ENCODE results near the gene IL17REL. TPM values are rescaled to one million over a fixed set of nuclear protein-coding genes. Genes with fewer than 3 reads are reported as not detected.
A peak's percentile ranks its signal among the peaks of the same experiment; 100 is the strongest.

The IL17REL gene
- total RNA-seq, 4 donors from 2014 or later: not detected

DNA sequence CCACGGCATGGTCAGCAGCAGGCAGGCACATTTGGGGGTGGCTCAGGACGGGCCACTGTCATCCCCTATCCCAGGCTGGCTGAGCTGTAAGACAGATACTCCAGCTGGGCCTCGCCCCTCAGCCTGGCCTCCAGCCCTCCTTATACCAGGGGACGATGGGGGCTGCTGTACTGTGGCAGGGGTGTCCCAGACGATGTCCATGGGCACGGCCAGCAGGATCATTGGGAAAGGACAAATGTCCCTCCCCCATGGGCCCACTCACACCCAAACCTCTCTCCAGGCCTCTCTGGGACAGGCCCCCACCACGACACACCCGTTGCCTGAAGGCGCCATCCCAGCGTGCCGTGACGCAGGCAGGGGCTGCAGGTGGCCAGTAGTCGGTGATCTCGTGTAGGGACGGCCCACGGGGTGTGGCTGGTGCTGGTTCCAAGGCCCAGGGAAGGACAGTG is 1.5 kb upstream of the IL17REL start:
- H3K4me3 ChIP-seq: no peak overlapping the region
- WGBS, 2 donors (ENCODE audit: low coverage in 1 of 2): no CpG with 5 or more reads among the region's 16 CpGs
- H3K9me3 ChIP-seq: no peaks in the 10 kb centered on the region
- no peak overlapping the region for H3K27ac ChIP-seq
- H3K4me1 ChIP-seq: peaks cover 0 to 27% (median 5%) of the 10 kb centered on the region in 3 donors
- peaks cover 96% of the 10 kb centered on the region for H3K27me3 ChIP-seq
- no peak for ATAC-seq
- TF ChIP-seq POLR2A (IDR thresholded peaks at IDR 0.05): no peak
- TF ChIP-seq EP300 (IDR thresholded peaks at IDR 0.05): no peak
- TF ChIP-seq, protein P1, sequence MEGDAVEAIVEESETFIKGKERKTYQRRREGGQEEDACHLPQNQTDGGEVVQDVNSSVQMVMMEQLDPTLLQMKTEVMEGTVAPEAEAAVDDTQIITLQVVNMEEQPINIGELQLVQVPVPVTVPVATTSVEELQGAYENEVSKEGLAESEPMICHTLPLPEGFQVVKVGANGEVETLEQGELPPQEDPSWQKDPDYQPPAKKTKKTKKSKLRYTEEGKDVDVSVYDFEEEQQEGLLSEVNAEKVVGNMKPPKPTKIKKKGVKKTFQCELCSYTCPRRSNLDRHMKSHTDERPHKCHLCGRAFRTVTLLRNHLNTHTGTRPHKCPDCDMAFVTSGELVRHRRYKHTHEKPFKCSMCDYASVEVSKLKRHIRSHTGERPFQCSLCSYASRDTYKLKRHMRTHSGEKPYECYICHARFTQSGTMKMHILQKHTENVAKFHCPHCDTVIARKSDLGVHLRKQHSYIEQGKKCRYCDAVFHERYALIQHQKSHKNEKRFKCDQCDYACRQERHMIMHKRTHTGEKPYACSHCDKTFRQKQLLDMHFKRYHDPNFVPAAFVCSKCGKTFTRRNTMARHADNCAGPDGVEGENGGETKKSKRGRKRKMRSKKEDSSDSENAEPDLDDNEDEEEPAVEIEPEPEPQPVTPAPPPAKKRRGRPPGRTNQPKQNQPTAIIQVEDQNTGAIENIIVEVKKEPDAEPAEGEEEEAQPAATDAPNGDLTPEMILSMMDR (IDR thresholded peaks at IDR 0.05): no peak
- no peak for TF ChIP-seq POLR2AphosphoS5 (IDR thresholded peaks at IDR 0.05)
- H3K36me3 ChIP-seq: no peaks in the 10 kb centered on the region

DNA sequence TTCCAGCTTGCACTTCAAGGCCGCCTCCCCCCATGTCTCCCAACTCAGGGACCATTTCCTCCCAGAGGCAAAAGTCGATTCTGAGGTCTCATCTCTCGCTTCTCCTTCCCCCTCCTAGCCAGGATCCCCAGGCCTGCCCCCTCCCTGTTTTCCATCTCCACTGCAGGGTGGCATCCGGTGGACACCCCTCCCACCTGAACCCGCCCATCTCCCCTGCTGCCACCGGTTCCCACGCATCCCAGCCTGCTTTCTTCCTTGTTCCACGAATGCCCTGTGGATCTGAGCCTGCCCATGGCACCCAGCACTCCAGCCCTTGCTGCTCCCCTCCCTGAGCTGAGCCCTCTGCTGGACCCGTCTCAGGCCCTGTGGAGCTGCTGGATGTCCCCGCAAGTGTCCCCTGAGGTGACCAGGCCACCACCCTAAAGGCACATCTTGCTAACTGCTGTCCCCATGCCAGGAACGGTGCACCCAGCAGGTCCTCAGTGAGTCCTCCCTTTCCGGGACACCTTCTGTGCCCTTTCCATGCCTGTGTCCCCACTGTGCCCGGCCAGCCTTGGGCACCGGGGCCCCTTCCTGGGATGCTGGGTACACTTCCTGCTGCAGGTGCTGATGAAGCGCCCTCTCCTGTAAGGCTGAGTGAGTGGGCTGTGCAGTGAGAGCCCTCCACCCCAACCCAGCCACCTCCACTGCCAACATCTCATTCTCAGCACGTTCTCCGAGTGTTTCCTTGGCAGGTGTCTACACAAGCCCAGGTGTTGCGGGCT is 936 bp downstream of the IL17REL start:
- peaks cover 0 to 27% (median 5%) of the 10 kb centered on the region in 3 donors for H3K4me1 ChIP-seq
- peaks cover 78% of the 10 kb centered on the region for H3K27me3 ChIP-seq
- no peak for ATAC-seq
- H3K9me3 ChIP-seq: no peaks in the 10 kb centered on the region
- 20 to 21% methylated on average over 7 of the region's 18 CpGs for WGBS, 2 donors (ENCODE audit: low coverage in 1 of 2)
- H3K27ac ChIP-seq: no peak overlapping the region
- no peak overlapping the region for H3K4me3 ChIP-seq
- H3K36me3 ChIP-seq: no peaks in the 10 kb centered on the region
- TF ChIP-seq POLR2AphosphoS5 (IDR thresholded peaks at IDR 0.05) (no peak), EP300 (IDR thresholded peaks at IDR 0.05) (no peak), POLR2A (IDR thresholded peaks at IDR 0.05) (no peak)
- TF ChIP-seq, protein P1 (IDR thresholded peaks at IDR 0.05): no peak

DNA sequence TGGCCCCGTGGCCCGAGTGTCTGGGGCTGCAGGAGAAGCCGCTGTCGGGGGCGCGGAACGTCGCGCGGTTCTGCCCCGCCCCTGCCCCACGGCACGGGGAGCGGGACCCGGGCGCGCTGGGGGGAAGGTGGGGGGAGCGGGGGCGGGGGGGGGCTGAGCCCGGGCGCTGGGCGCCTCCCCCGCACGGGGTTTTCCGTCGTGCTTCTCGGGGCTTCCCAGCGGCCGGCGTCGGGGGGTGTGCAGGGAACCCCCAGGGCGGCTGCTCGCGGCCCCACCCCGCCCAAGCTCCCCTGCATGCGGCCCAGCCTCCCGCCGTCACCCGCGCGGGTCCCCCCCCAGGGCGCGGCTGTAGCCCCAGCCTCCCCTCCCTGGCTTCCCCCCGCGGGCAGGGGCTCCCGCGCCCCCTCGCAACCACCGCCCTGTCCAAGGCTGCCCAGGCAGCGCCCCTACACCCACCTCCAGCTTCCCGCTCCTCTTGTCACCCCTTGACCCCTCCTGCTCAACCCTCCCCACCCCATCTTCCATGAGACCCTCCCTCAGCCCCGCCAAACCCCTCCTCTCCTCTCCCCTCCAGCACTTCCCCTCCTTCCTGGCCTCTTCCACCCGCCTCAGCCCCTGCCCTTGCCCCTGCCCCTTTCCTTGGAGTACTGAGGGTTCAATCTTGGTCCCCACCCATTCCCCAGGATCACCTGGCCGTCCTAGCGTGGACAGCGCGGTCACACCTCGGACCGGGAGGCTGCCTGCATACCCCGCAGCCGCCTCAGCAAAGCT is 1.7 kb downstream of the IL17REL start:
- Histone ChIP-seq H3K27me3 (peaks cover 70% of the 10 kb centered on the region), H3K4me1 (peaks cover 0 to 27% (median 5%) of the 10 kb centered on the region in 3 donors), H3K9me3 (no peaks in the 10 kb centered on the region), H3K27ac (no peak overlapping the region), H3K4me3 (peak overlapping the region in 1 of 2 donors; percentile 12), H3K36me3 (no peaks in the 10 kb centered on the region)
- no peak for TF ChIP-seq POLR2AphosphoS5 (IDR thresholded peaks at IDR 0.05)
- TF ChIP-seq, protein P1 (IDR thresholded peaks at IDR 0.05): no peak
- no peak for TF ChIP-seq POLR2A (IDR thresholded peaks at IDR 0.05)
- no peak for TF ChIP-seq EP300 (IDR thresholded peaks at IDR 0.05)
- 0% methylated on average over 10 of the region's 61 CpGs; no CpG with 5 or more reads in 1 of the 2 donors for WGBS, 2 donors (ENCODE audit: low coverage in 1 of 2)
- ATAC-seq: no peak

DNA sequence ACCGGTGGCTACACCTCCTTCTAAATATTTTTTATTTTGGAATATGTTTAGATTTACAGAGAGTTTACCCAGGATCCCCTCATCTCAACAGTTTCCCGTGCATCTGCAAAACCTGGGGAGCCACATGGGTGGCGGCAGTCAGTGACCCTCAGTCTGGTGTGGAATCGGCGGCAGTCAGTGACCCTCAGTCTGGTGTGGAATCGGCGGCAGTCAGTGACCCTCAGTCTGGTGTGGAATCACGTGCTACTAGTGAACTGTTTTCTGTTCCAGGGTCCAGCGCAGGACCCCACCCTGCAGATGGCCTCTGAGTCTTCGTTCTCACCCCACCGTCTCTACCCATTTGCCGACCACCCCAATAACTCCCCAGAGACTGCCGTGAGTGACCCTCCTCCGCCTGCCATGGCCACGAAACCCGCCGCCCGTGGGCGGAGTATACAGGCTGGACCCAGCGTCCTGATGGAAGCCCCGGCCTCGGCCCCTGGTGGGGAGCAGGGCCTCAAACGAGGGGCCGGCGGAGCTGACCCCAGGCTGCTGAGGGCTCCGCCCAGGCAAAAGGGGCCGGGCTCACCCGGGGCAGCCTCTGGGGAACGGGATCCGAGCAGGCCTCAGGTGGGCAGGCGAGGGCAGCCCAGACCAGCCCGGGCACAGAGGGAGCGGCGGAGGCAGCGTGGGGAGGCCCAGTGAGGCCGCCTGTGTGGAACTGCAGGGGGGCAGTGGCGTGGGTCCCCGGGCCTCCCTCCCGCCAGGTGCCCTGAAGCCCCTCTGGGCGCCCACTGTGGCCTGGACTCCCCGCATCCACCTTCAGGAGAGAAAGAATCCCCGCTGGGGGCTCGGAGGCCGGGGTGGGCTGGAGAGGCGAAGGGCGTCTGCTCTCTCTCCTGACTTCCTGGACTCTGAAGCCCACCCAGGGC is 2.5 kb downstream of the IL17REL start:
- ATAC-seq: no peak
- Histone ChIP-seq H3K27ac (no peak overlapping the region), H3K4me3 (peak overlapping the region in 1 of 2 donors; percentile 12), H3K36me3 (no peaks in the 10 kb centered on the region), H3K9me3 (no peaks in the 10 kb centered on the region), H3K4me1 (peaks cover 0 to 24% (median 5%) of the 10 kb centered on the region in 3 donors), H3K27me3 (peaks cover 62% of the 10 kb centered on the region)
- TF ChIP-seq POLR2A (IDR thresholded peaks at IDR 0.05) (no peak), POLR2AphosphoS5 (IDR thresholded peaks at IDR 0.05) (no peak), EP300 (IDR thresholded peaks at IDR 0.05) (no peak)
- TF ChIP-seq, protein P1 (IDR thresholded peaks at IDR 0.05): no peak
- WGBS, 2 donors (ENCODE audit: low coverage in 1 of 2): 75 to 91% methylated on average over 2 to 12 of the region's 46 CpGs
